ENCODE data around the gene NHS.

Gene NHS

GRCh38 chrX:17669458-17669857 is 294.5 kb downstream of the NHS start:
- no peak for DNase-seq

- DNase-seq, result peak in 23 of 56 donors; percentile 0 to 47 (median 11)
Measured at GRCh38 chrX:17669891-17670290, 294.9 kb downstream of the NHS start.

GRCh38 chrX:17670874-17671273 is 295.9 kb downstream of the NHS start:
- no peak for DNase-seq

- no peak for DNase-seq
Measured at GRCh38 chrX:17674601-17675000, 299.6 kb downstream of the NHS start.

DNA sequence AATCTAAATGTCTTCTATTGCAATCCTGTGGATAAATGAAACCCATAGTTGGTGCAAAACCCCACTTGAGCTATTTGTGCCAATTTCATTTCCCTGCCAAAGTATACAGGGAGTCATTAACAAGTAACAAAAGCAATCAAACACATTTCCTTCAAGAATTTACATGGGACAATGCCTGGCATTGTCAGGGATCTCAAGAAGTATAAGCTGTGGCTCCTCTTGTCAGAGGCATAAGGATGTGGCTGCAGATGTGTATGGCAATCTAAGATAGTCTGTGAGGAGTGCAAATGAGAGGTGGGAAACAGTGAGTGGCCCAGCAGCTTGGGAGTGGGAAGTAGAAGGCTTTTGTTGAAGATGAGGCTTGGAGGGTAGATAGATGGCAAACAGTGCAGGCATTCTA is 304.3 kb downstream of the NHS start:
- DNase-seq, result no peak

- no peak for DNase-seq
Measured at GRCh38 chrX:17679820-17680219, 304.8 kb downstream of the NHS start.

- DNase-seq, result no peak
Measured at GRCh38 chrX:17680732-17681413, 305.9 kb downstream of the NHS start.

- peak in 3 of 56 donors; percentile 0 to 1 (median 0) for DNase-seq
Measured at GRCh38 chrX:17682259-17682658, 307.3 kb downstream of the NHS start.

GRCh38 chrX:17685026-17685425 is 310.0 kb downstream of the NHS start:
- no peak for DNase-seq

- no peak for DNase-seq
Measured at GRCh38 chrX:17687648-17688047, 312.6 kb downstream of the NHS start.

DNA sequence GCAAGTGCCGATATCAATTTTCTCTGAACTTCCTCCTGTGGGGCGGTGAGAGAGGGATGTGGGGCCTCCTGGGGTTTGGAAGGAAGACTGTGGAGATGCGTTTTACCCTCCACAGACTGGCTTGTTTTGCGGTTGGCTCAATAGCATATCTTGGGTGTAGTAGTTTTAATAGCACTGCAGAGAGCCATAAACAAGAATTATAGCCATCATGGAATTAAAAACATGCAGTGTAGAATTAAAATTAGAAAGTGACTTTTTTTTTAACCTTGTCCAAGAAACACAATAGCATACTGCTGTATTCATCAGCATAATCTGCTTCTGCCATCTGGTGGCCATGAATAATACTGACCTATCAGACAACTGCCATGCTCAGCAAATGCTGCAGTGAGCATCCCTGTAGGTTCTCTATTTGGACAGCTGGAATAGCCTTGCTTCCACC is 315.0 kb downstream of the NHS start:
- peak in 36 of 56 donors; percentile 0 to 69 (median 12) for DNase-seq

- DNase-seq, result no peak
Measured at GRCh38 chrX:17692709-17693346, 317.8 kb downstream of the NHS start.

DNA sequence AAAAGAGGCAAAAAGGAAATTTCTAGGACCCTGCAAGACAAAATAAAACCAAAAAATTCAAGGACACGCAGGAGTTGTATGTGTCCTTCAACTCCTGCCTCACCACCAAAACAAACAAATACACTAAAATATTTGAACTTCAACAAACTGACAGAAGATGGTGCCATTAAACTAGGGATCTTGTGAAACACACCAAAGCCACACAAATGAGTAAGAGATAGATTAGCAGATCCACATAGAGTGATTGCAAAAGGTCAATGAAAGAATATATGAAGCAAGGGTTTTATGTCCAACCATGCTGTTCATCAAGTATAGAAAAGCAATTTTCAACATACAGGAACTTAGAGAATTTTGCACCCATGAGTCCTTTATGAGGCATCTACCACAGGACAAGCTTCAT is 322.2 kb downstream of the NHS start:
- DNase-seq, result no peak

GRCh38 chrX:17700976-17701375 is 326.0 kb downstream of the NHS start:
- no peak for DNase-seq

GRCh38 chrX:17703201-17703600 is 328.2 kb downstream of the NHS start:
- no peak for DNase-seq

DNA sequence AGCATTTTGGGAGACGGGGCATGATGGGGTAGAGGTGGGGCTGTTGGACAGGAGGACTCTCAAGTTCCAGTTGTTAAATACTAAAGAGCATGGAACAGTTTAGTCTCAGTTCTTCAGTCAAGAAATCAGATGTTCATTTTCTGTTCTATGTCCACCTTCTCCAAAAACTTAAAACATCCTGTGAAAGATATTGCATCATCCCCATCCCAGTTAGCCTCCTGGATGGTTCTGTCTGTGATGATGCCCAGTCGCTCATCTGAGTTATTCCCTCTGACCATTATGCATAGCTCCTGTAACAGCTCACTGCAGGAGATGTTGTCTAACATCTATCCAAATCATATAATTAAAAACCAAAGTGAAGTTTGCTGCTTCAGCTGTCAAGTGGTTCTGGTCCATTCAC is 330.2 kb downstream of the NHS start:
- no peak for DNase-seq

GRCh38 chrX:17706676-17707075 is 331.7 kb downstream of the NHS start:
- DNase-seq, result no peak

DNA sequence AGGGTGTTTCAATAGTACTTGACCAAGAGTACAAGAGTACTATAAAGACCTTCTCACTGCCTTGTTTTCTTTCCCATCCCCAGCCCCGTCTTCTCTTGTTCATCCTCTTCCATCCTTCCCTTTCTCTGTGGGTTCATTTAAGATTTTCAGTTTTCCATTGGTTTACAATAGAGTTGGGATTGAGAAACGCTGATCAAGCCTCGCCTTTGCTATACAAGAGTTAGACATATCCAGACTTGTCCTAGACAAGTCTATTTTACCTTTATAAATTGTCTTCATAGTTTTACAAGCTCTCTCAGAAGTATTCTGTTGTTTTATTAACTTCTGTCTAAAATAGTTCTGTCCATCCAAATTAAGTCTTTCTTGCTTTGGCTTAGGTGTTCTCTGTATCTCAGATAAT is 332.7 kb downstream of the NHS start:
- DNase-seq, result no peak

DNA sequence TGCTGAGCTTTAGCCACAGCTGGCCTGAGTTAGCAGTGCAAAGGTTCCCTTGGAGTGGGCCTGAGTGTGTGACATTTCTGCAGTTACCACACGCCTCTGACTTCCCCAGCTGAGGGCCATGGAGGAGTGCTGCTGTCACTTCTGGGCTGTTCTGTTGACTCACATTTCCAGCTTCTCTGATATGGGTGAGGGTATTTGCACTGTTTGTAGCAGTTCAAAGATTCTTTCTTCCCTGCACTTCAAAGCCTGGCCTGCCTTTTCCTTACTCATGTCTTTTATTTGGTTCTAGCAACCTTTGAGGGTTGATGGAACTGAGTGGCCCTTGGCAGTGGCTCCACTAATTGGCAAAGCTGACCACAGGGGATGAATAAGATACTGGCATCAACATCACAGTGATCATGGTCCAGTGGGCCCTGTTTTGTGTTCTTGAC is 335.9 kb downstream of the NHS start:
- DNase-seq, result peak in 9 of 56 donors; percentile 1 to 27 (median 7)

DNA sequence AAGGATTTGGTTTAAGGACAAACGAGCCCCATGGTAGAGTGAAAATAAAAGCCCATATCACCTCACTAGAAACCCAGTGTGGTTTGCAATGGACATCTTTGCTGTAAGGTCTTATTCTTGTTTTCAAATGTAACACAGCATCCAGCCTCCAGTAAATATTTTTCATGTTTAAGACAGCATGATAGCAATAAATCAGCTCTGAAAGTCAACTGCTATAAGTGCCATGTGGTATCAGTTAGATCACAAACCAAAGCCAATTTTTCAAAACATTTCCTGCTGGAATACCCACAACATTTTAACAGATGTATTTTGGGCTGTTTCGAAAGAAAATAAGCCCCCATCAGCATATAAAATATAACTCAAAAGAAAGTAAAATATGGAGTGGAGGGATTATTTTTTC is 338.3 kb downstream of the NHS start:
- DNase-seq, result no peak

GRCh38 chrX:17718649-17719165 is 343.7 kb downstream of the NHS start:
- DNase-seq, result no peak

- DNase-seq, result no peak
Measured at GRCh38 chrX:17719711-17720110, 344.7 kb downstream of the NHS start.

DNA sequence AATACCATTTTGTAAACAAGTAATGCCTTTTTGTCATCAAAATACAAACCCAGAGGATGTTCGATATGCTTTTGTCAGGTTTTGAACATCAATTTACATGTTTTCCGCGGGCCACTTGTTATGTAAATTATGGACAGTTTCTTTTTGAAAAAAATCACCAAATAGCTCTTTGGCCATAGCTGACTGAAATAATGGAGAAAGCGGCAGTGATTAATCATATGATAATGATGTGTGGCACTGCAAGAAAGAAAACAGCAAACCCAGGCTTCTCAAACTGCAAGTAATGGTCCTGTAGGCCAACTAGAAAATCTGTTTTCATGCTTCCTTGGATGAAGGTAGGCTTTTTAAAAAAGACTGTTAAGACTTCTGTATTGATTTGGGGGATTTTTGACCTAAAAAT is 346.7 kb downstream of the NHS start:
- DNase-seq, result no peak
